GM18507 (cell line): ENCODE measurements around the gene B4GALT1.
A peak's percentile ranks its signal among the peaks of the same experiment; 100 is the strongest.

ENCODE experiments used
- DNase-seq: peaks from one replicate; pipeline ENCODE4 v3.0.0; 2011; ENCODE audit warnings: low read depth; ENCODE audit not compliant: insufficient read length; ENCODE audit errors: extremely low spot score
- FAIRE-seq: peaks from 2 replicates; lab custom pipeline; 2011; peaks lifted over from hg19 to GRCh38; lab: Jason Lieb, UNC

Gene B4GALT1

DNA sequence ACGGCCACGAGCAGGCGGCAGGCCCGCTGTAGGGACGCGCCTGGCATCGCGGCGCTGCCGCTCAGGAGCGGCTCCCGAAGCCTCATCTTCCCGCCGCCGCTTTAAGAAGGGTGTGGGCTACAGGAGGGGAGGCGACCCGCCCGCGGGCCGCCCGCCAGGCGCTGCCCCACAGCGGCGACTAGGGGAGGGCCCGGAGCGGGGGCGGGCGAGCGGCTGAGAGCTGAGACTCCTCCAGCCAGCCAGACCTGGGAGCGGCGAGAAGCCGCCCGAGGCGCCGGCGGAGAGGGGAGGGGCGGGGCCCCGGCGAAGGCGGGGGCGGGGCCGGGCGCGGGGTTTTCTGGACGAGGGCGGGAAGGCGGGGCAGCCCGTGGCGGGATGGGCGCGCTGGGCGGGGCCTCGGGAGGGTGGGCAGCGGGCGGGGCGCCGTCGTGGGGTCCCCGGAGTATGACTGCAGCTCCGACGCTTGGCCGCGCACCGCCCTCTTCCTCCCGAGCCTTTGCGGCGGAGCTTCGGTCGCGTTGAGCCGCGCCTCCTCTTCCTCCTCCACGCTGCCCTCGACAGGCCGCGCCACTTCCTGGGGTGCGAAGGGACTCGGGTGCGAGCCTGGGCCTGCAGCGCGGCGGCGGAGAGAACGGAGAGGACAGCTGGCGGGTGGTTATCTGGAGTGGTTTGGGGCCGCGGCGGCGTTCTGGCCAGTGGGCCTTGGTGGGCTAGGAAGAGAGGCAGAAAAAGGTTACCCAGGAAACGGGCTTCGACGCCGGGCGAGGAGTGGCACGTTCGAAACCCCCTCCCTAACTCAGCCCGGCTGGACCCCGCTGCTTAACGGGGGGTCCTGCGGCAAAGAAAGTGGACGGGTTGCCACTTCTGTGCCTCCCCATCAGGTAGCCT, at the start of gene B4GALT1:
Gene B4GALT1 (minus strand): TSS at position 253 of the 888 bp plus-strand sequence. CDS start 167 bp downstream, at position 86.
- DNase-seq (peak; percentile 84), FAIRE-seq (peak; percentile 91)

- no peak for DNase-seq
Observed at GRCh38 chr9:33211695-33212393, 44.7 kb upstream of the B4GALT1 start.

DNA sequence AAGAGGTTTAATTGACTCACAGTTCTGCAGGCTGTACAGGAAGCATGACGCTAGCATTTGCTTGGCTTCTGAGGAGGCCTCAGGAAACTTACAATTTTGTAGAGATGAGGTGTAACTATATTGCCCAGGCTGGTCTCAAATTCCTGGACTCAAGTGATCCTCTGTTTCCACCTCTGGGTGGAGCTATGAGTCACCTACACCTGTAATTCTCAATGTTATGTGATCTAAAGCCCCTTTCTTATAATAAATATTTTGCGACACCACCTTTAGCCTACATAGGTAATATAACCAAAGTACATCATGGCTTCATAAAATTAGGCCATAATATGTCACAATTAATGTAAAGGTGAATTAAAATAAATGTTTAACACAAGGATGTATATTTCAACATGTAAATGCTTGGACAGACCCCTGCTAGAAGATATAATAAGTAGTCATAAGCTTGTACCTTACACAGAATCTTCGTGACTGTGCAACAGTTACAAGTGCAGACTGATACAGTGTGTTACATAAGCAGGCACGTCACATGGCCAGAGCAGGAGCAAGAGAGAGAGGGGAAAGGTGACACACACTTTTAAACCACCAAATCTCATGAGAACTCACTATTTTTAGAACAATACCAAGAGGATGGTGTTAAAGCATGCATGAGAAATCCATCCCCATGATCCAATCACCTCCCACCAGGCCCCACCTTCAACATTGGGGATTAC, 43.0 kb upstream of the B4GALT1 start:
- no peak for DNase-seq
- FAIRE-seq = no peak

More at GRCh38 chr9:33211695-33212393, 44.7 kb upstream of the B4GALT1 start:
- no peak for FAIRE-seq

DNA sequence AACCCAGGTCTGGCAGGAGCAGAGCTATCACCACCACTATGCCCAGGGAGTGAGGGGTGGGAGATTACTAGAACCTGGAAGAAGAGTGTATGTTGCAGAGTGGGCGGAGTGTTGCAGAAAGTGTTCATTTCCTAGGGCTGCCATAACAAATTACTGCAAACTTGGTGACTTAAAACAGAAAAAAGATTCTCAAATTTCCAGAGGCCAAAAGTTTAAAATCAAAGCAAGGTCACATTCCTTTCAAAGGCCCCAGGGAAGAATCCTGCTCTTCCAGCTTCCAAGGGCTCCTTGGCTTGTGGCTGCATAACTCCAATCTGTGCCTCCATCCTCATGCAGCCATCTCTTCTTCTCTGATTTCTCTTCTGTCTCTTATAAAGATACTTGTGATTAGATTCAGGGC, 42.3 kb upstream of the B4GALT1 start:
- DNase-seq (no peak), FAIRE-seq (no peak)

DNA sequence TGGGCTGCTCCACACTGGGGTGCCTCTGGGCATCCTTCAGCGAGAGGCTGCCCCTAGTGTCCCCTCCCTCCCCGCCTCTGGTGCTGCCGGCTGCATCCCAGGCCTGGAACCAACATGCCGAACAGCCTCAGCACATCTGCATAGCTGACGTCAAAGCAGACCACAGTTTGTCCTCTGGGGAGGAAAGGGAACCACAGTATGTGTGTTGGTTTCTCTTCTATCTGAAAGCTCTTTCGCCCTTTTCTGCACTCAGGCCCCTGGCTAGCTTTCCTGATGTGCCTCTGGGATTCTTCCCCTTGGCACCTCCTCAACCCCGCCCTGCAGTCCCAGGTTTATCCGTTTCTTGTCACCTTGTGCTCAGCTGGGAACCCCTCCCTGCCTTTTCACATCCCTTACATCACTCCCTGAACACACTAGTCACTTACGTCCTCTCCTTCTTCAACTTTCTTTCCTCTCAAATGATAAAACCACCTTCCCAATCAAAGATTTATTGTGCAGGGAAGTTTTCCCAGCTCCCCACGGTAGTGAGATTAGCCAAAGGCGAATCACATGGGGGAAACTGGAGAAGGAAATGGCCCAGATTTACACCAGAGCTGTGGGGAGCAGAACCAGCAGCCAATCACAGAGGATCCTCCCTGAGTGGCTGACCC, 35.5 kb upstream of the B4GALT1 start:
- FAIRE-seq (peak; percentile 99), DNase-seq (peak; percentile 50)

- DNase-seq (no peak), FAIRE-seq (peak; percentile 57)
Observed at GRCh38 chr9:33202018-33202417, 34.9 kb upstream of the B4GALT1 start.

DNA sequence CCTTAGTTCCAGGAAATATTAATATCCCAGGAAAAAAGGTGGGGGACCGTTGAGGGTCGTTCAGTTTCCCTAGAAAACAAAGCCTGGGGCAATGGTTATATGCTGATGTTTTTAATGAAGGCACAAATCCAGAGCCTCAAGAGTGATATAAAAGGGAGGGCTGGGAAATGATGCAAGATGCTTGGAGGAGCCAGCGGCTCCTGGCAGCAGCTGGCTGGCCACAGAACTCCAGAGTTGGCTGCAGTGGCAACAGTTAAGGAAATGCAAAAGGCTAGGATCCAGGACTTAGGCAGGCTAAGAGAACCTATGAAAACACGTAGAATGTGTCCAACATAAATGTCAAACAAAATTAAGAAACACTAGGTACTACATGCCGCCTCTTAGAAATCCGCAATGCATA, 31.0 kb upstream of the B4GALT1 start:
- DNase-seq (no peak), FAIRE-seq (no peak)

GRCh38 chr9:33197279-33198152, 30.4 kb upstream of the B4GALT1 start:
- FAIRE-seq (no peak), DNase-seq (no peak)

- FAIRE-seq (no peak), DNase-seq (no peak)
Observed at GRCh38 chr9:33196736-33197135, 29.6 kb upstream of the B4GALT1 start.

DNA sequence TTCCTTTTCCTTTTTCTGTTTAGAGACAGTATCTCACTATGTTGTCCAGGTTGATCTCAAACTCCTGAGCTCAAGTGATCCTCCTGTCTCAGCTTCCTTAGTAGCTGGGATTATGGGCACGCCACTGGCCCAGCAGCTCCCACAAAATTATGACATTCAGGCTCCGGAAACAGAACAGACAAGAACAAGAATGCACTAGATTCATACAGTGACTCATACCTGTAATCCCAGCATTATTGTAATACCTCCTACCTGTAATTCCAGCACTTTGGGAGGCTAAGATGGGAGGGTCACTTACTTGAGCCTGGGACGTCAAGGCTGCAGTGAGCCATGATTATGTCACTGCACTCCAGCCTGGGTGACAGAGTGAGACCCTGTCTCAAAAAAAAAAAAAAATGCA, 26.7 kb upstream of the B4GALT1 start:
- no peak for DNase-seq
- FAIRE-seq = no peak

- FAIRE-seq (no peak), DNase-seq (no peak)
Observed at GRCh38 chr9:33192493-33193255, 25.5 kb upstream of the B4GALT1 start.

DNA sequence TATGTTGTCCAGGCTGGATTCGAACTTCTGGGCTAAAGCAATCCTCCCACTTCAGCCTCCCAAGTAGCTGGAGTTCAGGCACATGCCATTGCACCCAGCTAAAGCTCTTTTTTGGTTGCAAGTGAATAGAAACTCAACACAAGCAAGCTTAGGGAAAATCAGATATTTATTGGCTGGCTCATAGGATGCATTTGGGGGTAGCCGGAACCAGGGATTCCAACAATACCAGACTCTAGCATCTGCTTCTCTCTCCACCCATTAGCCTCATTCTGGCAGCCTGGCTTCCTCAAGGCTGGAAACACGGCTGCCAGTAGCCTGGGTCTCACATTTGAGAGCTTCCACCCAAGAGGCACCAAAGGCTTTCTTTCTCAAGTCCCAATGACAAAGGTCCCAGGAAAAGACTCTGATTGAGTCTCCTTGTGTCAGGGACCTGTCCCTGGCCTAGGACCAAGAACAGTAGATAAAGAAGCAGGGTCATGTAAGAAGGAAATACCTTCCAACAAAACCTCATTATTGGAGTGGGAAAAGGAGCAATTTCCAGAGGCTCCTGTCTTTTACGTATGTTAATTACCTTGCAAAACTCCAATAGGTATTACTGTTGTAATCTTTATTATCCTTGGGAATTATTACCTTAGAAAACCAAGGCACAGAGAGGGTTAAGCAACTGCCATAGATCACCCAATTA, 23.0 kb upstream of the B4GALT1 start:
- FAIRE-seq = no peak
- DNase-seq = no peak

- DNase-seq (no peak), FAIRE-seq (no peak)
Observed at GRCh38 chr9:33189331-33189791, 22.2 kb upstream of the B4GALT1 start.

- no peak for DNase-seq
- FAIRE-seq = no peak
Observed at GRCh38 chr9:33188711-33189110, 21.6 kb upstream of the B4GALT1 start.

DNA sequence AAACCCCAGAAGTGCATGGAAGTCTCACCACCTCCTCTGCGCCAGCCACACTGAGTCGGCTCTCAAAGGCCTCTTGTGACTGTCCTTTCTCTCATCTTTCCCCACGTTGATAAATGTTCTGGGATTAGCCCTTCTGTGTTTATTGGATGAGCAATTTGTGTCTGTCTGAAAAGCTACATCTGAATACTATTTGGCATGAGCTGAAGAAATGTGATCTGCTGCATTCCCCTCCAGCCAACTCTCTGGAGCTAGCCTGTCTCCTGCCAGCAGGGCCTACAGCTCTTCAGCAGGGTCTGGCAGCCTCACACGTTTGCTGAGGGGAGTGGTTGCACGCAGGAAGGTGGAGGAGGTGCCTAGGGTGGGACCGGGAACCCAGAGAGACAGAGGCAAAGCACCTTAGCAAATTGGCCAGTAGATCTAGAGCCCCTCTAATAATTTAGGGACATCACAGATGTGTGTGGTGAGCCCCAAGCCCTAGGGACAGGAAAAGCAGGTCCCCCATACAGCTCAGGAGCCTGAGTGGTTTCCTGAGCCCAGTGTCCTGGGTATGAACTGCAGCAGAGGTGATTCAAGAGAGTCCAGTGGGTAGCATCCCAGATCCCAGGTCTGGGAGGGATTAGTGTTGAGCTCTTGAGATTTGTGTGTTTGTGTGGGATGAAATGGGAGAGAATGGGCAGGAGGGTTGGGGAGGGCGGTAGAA, 20.5 kb upstream of the B4GALT1 start:
- no peak for DNase-seq
- no peak for FAIRE-seq

GRCh38 chr9:33186457-33187168, 19.5 kb upstream of the B4GALT1 start:
- DNase-seq = no peak
- no peak for FAIRE-seq
